Adrenal gland (tissue), 5 donors: Measurements from ENCODE around the gene TSPAN5.

Source experiments
- POLR2A ChIP-seq, 2 donors: fragments of 450-650 bp; IDR thresholded peaks; one replicate each; pipeline ENCODE4 v1.6.1; 2017; ENCODE audit warnings: antibody characterized with exemption in 2 of 2, mild to moderate bottlenecking in 2 of 2, moderate library complexity in 1 of 2
- TF ChIP-seq, protein P1 (sequence below), 6 experiments: fragments of 450-650 bp in 4 of 6; fragments of 200-600 bp in 2 of 6; sonication (generic) in 1 of 6; IDR thresholded peaks; 1 replicate in 5 of 6; 2 replicates in 1 of 6; pipeline versions ENCODE4 v1.5.1 to v1.8.0; 2016 to 2021; ENCODE audit warnings: antibody characterized with exemption in 6 of 6, mild to moderate bottlenecking in 2 of 6, moderate library complexity in 1 of 6
- donor health status: DM: no; HTN: no; CAD: no.

DNA sequence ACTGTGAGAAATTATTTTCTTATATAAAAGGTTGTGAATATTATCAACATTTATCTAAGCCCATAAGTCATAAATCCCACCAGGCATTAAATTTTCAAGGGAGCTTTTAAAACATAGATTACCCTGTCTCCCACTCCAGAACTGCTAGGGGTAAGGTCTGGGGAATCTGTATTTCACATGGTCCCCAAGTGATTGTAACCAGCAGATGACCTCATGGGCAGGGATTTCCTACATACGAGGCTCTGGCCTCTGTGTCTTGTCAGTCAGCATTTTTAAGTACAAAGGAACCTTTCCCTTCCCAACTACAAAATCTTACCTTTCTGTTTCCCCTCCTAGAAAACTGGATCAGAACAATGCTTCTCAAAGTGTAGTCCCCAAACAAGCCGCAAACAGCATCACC lies 188.6 kb downstream of the TSPAN5 start:
- TF ChIP-seq, protein P1, sequence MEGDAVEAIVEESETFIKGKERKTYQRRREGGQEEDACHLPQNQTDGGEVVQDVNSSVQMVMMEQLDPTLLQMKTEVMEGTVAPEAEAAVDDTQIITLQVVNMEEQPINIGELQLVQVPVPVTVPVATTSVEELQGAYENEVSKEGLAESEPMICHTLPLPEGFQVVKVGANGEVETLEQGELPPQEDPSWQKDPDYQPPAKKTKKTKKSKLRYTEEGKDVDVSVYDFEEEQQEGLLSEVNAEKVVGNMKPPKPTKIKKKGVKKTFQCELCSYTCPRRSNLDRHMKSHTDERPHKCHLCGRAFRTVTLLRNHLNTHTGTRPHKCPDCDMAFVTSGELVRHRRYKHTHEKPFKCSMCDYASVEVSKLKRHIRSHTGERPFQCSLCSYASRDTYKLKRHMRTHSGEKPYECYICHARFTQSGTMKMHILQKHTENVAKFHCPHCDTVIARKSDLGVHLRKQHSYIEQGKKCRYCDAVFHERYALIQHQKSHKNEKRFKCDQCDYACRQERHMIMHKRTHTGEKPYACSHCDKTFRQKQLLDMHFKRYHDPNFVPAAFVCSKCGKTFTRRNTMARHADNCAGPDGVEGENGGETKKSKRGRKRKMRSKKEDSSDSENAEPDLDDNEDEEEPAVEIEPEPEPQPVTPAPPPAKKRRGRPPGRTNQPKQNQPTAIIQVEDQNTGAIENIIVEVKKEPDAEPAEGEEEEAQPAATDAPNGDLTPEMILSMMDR (IDR thresholded peaks at IDR 0.05): no peak
- TF ChIP-seq POLR2A (IDR thresholded peaks at IDR 0.05): no peak
